ENCODE data around the gene USPL1. TPM values are rescaled to one million over a fixed set of nuclear protein-coding genes. Genes with fewer than 3 reads are reported as not detected.

USPL1 gene
- total RNA-seq, 1 experiment from 2014 or later = 14.3 TPM

DNA sequence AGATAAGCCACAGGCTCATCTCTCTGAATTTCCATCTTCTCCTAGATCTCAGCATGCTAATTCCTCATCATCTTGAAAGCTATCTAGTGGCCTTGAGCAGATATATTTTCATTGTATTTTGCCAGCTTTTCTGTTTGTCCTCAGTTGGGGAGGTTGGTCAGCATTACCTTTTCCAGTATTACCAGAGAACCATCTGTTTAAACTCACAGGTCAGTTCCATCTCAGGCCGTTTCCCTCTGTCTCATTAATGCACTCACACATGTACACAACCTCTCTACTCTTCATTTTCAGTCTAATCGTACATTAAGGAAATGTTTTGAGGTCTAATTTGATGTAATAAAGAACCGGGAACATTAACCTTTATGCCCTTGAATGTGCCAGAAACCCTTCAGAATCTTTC, 29.7 kb downstream of the USPL1 start:
- H3K27ac Mint-ChIP-seq = no peak overlapping the region

More for the DNA sequence above, 29.7 kb downstream of the USPL1 start:
- no peak overlapping the region for H3K4me3 Mint-ChIP-seq
- peaks cover 42% of the 10 kb centered on the region for H3K36me3 Mint-ChIP-seq
- CTCF ChIA-PET = no interaction called here
- H3K27me3 Mint-ChIP-seq (ENCODE audit: low read depth) = no peaks in the 10 kb centered on the region
- DNase-seq (ENCODE audit: low spot score) = no peak
- H3K9me3 Mint-ChIP-seq = no peaks in the 10 kb centered on the region
- ATAC-seq = no peak
- no peaks in the 10 kb centered on the region for H3K4me1 Mint-ChIP-seq
- TF ChIP-seq, protein P1, sequence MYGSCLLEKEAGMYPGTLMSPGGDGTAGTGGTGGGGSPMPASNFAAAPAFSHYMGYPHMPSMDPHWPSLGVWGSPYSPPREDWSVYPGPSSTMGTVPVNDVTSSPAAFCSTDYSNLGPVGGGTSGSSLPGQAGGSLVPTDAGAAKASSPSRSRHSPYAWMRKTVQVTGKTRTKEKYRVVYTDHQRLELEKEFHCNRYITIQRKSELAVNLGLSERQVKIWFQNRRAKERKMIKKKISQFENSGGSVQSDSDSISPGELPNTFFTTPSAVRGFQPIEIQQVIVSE (CRISPR knock-in tag; IDR thresholded peaks at IDR 0.05; ENCODE audit: borderline replicate concordance) = no peak
- TF ChIP-seq GTF2I (CRISPR knock-in tag; conservative IDR thresholded peaks at IDR 0.05) (no peak), SMAD3 (CRISPR knock-in tag; IDR thresholded peaks at IDR 0.05; ENCODE audit: borderline replicate concordance) (no peak), ESRRA (CRISPR knock-in tag; IDR thresholded peaks at IDR 0.05; ENCODE audit: borderline replicate concordance) (no peak), ZNF219 (CRISPR knock-in tag; IDR thresholded peaks at IDR 0.05; ENCODE audit: borderline replicate concordance) (no peak), EMX1 (CRISPR knock-in tag; IDR thresholded peaks at IDR 0.05) (no peak), ETV6 (CRISPR knock-in tag; IDR thresholded peaks at IDR 0.05) (no peak), ZNF138 (CRISPR knock-in tag; conservative IDR thresholded peaks at IDR 0.05) (no peak), ZNF416 (CRISPR knock-in tag; IDR thresholded peaks at IDR 0.05) (no peak), IRF2 (CRISPR knock-in tag; IDR thresholded peaks at IDR 0.05; ENCODE audit: borderline replicate concordance, low read depth) (no peak), RELA (CRISPR knock-in tag; IDR thresholded peaks at IDR 0.05; ENCODE audit: borderline replicate concordance) (no peak), SOX15 (CRISPR knock-in tag; IDR thresholded peaks at IDR 0.05) (no peak), FOXP1 (CRISPR knock-in tag; IDR thresholded peaks at IDR 0.05; ENCODE audit: borderline replicate concordance) (no peak)
- TF ChIP-seq, protein P2, sequence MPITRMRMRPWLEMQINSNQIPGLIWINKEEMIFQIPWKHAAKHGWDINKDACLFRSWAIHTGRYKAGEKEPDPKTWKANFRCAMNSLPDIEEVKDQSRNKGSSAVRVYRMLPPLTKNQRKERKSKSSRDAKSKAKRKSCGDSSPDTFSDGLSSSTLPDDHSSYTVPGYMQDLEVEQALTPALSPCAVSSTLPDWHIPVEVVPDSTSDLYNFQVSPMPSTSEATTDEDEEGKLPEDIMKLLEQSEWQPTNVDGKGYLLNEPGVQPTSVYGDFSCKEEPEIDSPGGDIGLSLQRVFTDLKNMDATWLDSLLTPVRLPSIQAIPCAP (CRISPR knock-in tag; IDR thresholded peaks at IDR 0.05) = no peak
- TF ChIP-seq, protein P3, sequence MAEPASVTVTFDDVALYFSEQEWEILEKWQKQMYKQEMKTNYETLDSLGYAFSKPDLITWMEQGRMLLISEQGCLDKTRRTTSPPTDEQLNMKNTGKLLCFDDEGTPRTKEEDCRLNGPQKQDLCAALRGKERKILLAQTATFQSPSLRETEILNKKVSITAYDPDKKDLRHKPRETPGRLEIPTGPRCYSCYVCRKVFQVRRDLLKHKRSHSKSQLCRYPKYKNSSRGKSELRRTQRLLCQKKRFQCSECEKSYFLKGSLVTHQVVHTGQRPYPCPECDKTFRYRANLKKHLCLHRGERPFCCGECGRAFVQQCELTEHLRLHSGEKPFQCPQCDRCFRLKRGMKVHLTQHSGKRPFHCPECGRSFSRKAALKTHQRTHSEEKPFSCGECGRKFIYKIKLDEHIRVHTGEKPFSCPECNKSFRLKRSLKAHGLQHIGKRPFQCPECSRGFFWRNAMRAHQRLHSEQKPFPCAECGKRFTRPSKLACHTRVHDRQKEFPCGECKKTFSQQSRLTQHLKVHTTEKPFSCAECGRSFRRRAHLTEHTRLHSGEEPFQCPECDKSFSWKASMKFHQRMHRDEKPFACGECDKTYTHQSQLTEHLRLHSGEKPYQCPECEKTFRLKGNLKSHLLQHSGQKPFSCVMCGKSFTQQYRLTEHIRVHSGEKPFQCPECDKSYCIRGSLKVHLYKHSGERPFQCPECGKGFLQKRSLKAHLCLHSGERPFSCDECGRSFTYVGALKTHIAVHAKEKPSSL (CRISPR knock-in tag; conservative IDR thresholded peaks at IDR 0.05) = no peak
- TF ChIP-seq, protein P4, sequence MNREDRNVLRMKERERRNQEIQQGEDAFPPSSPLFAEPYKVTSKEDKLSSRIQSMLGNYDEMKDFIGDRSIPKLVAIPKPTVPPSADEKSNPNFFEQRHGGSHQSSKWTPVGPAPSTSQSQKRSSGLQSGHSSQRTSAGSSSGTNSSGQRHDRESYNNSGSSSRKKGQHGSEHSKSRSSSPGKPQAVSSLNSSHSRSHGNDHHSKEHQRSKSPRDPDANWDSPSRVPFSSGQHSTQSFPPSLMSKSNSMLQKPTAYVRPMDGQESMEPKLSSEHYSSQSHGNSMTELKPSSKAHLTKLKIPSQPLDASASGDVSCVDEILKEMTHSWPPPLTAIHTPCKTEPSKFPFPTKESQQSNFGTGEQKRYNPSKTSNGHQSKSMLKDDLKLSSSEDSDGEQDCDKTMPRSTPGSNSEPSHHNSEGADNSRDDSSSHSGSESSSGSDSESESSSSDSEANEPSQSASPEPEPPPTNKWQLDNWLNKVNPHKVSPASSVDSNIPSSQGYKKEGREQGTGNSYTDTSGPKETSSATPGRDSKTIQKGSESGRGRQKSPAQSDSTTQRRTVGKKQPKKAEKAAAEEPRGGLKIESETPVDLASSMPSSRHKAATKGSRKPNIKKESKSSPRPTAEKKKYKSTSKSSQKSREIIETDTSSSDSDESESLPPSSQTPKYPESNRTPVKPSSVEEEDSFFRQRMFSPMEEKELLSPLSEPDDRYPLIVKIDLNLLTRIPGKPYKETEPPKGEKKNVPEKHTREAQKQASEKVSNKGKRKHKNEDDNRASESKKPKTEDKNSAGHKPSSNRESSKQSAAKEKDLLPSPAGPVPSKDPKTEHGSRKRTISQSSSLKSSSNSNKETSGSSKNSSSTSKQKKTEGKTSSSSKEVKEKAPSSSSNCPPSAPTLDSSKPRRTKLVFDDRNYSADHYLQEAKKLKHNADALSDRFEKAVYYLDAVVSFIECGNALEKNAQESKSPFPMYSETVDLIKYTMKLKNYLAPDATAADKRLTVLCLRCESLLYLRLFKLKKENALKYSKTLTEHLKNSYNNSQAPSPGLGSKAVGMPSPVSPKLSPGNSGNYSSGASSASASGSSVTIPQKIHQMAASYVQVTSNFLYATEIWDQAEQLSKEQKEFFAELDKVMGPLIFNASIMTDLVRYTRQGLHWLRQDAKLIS (CRISPR knock-in tag; IDR thresholded peaks at IDR 0.05; ENCODE audit: borderline replicate concordance) = no peak
- TF ChIP-seq, protein P5, sequence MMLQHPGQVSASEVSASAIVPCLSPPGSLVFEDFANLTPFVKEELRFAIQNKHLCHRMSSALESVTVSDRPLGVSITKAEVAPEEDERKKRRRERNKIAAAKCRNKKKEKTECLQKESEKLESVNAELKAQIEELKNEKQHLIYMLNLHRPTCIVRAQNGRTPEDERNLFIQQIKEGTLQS (CRISPR knock-in tag; conservative IDR thresholded peaks at IDR 0.05) = no peak
- TF ChIP-seq, protein P6, sequence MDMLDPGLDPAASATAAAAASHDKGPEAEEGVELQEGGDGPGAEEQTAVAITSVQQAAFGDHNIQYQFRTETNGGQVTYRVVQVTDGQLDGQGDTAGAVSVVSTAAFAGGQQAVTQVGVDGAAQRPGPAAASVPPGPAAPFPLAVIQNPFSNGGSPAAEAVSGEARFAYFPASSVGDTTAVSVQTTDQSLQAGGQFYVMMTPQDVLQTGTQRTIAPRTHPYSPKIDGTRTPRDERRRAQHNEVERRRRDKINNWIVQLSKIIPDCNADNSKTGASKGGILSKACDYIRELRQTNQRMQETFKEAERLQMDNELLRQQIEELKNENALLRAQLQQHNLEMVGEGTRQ (CRISPR knock-in tag; IDR thresholded peaks at IDR 0.05) = no peak
- TF ChIP-seq, protein P7, sequence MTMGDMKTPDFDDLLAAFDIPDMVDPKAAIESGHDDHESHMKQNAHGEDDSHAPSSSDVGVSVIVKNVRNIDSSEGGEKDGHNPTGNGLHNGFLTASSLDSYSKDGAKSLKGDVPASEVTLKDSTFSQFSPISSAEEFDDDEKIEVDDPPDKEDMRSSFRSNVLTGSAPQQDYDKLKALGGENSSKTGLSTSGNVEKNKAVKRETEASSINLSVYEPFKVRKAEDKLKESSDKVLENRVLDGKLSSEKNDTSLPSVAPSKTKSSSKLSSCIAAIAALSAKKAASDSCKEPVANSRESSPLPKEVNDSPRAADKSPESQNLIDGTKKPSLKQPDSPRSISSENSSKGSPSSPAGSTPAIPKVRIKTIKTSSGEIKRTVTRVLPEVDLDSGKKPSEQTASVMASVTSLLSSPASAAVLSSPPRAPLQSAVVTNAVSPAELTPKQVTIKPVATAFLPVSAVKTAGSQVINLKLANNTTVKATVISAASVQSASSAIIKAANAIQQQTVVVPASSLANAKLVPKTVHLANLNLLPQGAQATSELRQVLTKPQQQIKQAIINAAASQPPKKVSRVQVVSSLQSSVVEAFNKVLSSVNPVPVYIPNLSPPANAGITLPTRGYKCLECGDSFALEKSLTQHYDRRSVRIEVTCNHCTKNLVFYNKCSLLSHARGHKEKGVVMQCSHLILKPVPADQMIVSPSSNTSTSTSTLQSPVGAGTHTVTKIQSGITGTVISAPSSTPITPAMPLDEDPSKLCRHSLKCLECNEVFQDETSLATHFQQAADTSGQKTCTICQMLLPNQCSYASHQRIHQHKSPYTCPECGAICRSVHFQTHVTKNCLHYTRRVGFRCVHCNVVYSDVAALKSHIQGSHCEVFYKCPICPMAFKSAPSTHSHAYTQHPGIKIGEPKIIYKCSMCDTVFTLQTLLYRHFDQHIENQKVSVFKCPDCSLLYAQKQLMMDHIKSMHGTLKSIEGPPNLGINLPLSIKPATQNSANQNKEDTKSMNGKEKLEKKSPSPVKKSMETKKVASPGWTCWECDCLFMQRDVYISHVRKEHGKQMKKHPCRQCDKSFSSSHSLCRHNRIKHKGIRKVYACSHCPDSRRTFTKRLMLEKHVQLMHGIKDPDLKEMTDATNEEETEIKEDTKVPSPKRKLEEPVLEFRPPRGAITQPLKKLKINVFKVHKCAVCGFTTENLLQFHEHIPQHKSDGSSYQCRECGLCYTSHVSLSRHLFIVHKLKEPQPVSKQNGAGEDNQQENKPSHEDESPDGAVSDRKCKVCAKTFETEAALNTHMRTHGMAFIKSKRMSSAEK (CRISPR knock-in tag; IDR thresholded peaks at IDR 0.05; ENCODE audit: borderline replicate concordance) = no peak
- POLR2A ChIA-PET = no interaction called here

Measured in WTC11 (cell line).